GM18870 (cell line): ENCODE results near the gene HOOK2.
"Not testable (repeated sequence)": the region's sequence is repeated elsewhere in the genome, so short reads cannot be mapped to it uniquely, and the experiment has no call there.

Experiments
- ATAC-seq: cut with Tn5 transposase; IDR thresholded peaks from one replicate; pipeline ENCODE4 v1.9.1; 2021; ENCODE audit warnings: moderate library complexity; ENCODE audit not compliant: unreplicated experiment

HOOK2 gene

DNA sequence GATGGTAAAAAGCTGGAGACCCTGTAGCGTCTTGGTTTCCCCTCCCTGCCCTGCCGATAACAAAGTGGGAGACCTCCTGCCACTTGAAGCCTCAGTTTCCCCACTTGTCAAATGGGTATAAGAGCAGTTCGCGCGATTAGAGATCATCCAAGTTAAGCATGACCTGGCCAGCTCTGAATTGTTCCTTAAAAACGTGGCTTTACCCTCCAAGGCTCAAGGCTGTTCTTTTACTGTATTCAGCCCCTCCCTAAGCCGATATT, 52.0 kb downstream of the HOOK2 start:
- no peak for ATAC-seq

DNA sequence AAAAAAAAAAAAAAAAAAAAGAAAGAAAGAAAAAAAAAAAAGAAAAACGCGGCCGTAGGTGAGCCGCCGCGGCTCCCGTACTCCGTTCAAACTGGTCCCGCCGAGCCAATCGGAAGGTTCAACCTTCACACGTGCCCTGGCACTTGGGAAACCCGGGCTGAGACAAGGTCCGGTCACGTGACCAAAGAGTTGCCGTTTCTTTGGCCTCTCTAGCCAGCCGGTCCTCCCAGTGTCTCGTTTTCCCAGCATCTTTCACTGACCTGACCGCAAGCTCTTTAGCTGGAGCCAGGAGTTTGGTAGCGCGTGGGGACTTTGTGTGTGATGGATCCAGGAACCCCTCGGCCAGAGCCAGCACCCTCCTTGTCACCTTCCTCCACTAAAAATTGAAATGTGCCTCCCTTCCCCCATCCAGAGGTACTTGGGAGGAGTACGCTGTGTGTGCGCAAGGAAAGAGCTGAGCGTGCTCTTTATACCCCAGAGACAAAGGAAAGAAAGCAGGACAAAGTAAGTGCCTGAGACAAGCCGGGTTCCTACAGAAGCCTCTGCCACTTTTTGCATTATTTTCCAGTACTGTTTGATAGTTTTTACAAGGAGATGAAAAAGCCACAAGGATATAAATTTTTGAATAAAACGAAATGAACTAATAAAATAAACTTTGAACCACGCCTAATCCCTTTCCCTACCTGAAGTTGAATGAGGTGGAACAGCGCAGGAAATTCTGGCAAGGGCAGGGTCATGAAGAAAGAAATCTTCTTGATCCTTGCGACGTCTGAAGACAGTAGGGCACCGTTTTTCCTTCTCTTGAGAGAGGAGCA, 52.6 kb downstream of the HOOK2 start:
- ATAC-seq, result no peak

DNA sequence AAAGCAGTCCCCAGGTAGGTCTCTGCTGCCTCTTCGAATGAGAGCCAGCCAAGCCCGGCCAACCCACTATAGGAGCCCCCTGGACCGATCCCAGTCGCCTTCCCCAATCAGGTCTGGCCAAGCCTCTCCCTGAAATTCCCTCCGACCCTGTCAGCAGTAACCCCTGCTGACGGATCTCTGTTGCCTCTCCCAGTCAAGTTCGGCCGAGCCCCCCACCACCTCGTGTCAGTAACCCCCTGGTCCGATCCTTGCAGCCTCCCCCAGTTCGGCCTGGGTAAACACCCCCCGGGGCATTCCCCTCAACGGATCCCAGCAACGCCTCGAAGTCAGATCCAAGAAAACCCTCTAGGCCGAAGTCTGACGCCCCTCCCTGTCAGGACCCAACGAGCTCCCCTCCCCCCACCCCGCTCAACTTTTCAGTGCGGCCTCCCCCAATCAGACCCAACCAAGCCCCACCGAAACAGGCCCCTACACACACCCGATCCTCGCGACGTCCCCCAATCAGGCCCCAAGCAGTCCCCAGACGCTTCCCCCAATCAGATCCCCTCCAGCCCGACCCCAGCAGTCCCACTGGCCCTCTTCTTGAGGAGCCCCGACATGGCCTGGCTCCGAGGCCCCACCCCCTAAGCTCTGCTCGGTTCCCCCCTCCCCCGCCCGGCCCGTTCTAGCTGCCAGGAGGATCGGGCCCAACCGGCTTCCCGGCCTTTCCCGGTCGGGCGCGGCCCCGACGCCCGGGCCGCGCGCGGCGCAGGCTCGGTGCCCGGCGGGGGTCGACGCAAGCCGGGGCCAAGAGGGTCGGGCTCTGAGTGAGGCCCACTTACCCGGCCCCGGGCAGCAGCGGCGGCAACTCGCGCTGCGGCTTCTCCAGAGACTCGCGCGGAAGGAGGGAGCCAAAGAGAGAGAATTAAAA, 53.4 kb downstream of the HOOK2 start:
- no peak for ATAC-seq

DNA sequence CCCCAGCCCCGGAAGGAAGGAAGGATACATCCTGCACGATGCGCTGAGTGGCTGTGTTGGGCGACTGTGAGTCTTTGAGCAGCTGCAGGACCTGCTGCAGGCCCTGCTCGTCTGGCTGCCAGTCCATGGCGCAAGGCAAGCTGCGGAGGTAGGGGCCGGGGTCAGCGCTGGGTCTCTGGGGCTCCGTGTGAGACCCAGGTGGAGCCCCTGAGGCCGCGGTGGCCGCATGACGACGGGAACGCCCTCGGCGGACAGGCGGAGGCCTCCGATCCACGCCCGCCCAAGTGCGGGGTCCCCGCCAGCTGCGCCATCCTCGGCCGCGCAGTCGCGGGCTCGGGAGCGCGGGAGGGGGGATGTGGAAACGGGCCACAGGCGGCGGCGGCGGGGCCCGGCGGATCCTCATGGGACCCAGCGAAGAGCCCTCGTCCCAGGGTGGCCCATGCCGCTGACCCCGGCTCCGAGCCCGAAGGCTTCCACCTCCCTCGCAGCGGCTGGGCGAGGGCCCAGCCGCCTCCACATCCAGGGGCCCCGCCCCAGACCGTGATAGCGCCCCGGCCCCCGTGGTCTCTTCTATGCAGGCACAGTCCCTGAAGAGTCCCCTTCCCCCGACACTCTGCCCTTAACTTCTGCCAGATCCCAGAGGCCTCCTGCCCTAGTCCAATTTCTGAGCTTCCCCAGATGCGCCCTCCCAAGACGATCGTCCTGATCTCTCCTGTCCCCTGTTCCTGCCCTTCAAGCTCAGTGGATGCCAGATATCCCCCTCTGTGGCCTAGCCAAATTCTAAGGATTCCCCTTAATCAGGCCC, 54.3 kb downstream of the HOOK2 start:
- ATAC-seq, result no peak

DNA sequence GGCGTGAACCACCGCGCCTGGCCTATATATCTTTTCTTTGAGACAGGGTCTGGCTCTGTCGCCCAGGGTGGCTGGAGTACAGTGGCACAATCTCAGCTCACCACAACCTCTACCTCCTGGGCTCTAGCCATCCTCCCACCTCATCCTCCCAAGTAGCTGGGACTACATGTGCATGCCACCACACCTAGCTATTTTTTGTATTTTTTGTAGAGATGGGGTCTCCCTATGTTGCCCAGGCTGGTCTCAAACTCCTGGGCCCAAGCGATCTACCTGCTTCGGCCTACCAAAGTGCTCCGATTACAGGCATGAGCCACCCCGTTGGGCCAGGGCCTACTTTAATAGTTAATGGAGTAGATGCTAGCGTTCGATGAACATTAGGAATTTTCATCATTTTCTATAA, 55.1 kb downstream of the HOOK2 start:
- ATAC-seq, result no peak

DNA sequence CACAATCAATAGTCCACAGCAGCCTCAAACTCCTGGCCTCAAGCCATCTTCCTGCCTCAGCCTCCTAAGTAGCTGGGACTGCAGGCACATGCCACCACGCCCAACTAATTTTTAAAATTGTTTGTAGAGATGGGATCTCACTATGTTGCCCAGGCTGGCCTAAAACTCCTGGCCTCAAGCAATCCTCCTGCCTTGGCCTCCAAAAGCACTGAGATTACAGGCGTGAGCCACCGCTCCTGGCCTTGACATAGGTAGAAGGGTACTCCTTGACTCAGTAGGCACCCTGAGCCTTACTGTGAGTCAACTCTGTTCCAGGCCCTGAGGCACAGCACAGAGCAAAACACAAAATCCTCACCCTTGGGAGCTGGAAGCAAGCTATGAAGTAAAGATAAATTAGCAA, 59.4 kb downstream of the HOOK2 start:
- no peak for ATAC-seq

DNA sequence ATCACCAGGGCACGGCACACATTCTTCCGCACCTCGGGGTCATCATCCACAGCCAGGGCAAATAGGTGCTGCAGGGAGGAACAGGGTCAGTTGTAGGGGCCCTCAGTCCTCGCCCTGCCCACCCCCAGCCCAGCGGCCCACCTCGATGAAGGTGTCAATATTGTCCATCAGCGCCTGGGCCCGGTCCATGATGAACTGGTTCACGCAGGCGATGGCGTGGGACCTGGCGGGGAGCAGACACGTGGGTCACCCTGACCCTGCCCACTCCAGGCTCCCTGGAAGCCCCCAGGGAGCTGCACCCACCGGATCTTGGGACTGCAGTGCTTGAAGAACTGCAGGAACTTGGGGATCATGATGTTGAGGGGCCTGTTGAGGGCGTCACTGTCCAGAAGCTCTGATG, 60.2 kb downstream of the HOOK2 start:
- ATAC-seq, result no peak

DNA sequence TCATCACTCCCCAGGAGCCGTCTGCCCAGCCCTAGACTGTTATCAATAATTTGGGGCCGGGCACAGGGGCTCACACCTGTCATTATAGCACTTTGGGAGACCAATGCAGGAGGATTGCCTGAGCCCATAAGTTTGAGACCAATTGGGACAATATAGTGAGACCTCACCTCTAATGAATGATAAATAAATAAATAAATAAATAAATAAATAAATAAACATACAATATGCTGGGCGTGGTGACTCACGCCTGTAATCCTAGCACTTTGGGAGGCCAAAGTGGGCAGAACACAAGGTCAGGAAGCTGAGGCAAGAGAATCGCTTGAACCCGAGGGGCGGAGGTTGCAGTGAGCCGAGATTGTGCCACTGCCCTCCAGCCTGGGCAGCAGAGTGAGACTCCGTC, 62.0 kb downstream of the HOOK2 start:
- ATAC-seq, result not testable (repeated sequence)
